Brain microvascular endothelial cell (primary cell): ENCODE results near the gene RIC8A.
A peak's percentile ranks its signal among the peaks of the same experiment; 100 is the strongest.

Source experiments
- DNase-seq: peaks from one replicate; pipeline ENCODE4 v3.0.0-alpha.2; 2020
- H3K27ac ChIP-seq: fragments of 250-450 bp; sonication (Bioruptor Pico); 2 replicates; pipeline ENCODE4 v1.5.1; 2020; ENCODE audit warnings: mild to moderate bottlenecking, moderate library complexity
- H3K27me3 ChIP-seq: fragments of 250-450 bp; sonication (Bioruptor Pico); replicated peaks from 2 replicates; pipeline ENCODE4 v1.5.1; 2020; ENCODE audit warnings: mild to moderate bottlenecking
- H3K36me3 ChIP-seq: fragments of 250-450 bp; sonication (Bioruptor Pico); replicated peaks from 2 replicates; pipeline ENCODE4 v1.5.1; 2020; ENCODE audit warnings: mild to moderate bottlenecking
- H3K4me3 ChIP-seq: 2 replicates; pipeline ENCODE4 v1.5.1; 2011; ENCODE audit warnings: low read depth, mild to moderate bottlenecking, control low read depth, low read length, moderate library complexity
- in situ Hi-C: cut with HindIII; loops from 2 replicates; pipeline ENCODE4 v1.10.0; 2017; ENCODE audit warnings: low sequenced_read_pairs, low pct_ligation_motif_present
- TF ChIP-seq, protein P1 (sequence below): IDR thresholded peaks from 2 replicates; pipeline ENCODE4 v1.5.1; 2011; ENCODE audit warnings: low read depth, mild to moderate bottlenecking, moderate library complexity, low read length, control low read depth, inconsistent platforms; ENCODE audit errors: missing control alignments

RIC8A gene

DNA sequence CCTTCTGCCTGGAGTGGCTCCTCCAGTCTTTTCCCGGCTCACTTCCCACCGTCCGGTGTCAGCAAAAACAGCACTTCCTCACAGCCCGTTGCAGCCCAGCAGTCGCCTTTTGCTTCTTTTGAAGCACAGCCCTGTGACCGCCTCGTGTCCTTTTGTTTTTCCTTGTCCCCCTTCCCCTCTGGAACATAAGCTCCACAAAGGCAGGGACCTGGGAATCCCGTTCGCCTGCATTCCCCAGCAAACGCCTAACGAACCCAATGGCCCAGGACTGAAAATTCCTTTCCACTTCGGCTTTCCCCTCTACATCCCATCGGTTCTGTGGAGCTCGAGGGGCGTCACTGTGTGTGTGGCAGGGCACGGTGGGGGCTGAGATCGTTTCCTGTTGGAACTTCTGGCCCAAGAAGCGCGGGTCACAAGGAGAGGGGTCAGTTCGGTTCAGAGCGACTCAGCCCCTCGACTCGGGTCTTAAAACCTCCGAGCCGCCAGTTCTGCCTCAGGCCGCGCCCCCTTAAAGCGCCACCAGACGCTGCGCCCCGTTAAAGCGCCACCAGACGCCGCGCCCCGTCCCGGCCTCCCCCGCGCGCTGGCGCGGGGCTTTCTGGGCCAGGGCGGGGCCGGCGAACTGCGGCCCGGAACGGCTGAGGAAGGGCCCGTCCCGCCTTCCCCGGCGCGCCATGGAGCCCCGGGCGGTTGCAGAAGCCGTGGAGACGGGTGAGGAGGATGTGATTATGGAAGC lies 841 bp downstream of the RIC8A start:
- peak overlapping the region; percentile 92 for H3K4me3 ChIP-seq
- in situ Hi-C loops, result no loop called here
- H3K27me3 ChIP-seq, result no peaks in the 10 kb centered on the region
- H3K36me3 ChIP-seq, result peaks cover 60% of the 10 kb centered on the region
- peak overlapping the region; percentile 97 for H3K27ac ChIP-seq
- TF ChIP-seq, protein P1, sequence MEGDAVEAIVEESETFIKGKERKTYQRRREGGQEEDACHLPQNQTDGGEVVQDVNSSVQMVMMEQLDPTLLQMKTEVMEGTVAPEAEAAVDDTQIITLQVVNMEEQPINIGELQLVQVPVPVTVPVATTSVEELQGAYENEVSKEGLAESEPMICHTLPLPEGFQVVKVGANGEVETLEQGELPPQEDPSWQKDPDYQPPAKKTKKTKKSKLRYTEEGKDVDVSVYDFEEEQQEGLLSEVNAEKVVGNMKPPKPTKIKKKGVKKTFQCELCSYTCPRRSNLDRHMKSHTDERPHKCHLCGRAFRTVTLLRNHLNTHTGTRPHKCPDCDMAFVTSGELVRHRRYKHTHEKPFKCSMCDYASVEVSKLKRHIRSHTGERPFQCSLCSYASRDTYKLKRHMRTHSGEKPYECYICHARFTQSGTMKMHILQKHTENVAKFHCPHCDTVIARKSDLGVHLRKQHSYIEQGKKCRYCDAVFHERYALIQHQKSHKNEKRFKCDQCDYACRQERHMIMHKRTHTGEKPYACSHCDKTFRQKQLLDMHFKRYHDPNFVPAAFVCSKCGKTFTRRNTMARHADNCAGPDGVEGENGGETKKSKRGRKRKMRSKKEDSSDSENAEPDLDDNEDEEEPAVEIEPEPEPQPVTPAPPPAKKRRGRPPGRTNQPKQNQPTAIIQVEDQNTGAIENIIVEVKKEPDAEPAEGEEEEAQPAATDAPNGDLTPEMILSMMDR, result no peak
- peak; percentile 56 for DNase-seq

DNA sequence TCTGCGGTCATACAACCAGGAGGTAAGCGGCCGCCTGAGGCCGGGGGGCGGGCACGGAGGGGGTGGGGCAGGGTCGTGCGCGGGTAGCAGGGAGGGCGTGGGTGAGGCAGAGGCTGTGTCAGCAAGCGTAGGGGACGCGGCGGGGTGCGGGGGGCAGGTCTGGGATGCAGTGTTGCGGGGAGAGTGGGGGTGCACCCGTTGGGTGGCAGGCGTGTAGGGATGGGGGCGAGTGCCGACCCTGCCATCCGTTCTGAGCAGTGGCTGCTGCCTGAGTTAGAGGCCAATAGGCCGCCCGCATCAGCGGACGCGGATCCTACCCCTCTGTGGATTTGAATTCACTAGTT lies 1.4 kb downstream of the RIC8A start:
- H3K27ac ChIP-seq, result peak overlapping the region; percentile 97
- in situ Hi-C loops, result no loop called here
- TF ChIP-seq, protein P1, result no peak
- no peaks in the 10 kb centered on the region for H3K27me3 ChIP-seq
- peak overlapping the region; percentile 92 for H3K4me3 ChIP-seq
- peaks cover 60% of the 10 kb centered on the region for H3K36me3 ChIP-seq
- DNase-seq, result no peak

DNA sequence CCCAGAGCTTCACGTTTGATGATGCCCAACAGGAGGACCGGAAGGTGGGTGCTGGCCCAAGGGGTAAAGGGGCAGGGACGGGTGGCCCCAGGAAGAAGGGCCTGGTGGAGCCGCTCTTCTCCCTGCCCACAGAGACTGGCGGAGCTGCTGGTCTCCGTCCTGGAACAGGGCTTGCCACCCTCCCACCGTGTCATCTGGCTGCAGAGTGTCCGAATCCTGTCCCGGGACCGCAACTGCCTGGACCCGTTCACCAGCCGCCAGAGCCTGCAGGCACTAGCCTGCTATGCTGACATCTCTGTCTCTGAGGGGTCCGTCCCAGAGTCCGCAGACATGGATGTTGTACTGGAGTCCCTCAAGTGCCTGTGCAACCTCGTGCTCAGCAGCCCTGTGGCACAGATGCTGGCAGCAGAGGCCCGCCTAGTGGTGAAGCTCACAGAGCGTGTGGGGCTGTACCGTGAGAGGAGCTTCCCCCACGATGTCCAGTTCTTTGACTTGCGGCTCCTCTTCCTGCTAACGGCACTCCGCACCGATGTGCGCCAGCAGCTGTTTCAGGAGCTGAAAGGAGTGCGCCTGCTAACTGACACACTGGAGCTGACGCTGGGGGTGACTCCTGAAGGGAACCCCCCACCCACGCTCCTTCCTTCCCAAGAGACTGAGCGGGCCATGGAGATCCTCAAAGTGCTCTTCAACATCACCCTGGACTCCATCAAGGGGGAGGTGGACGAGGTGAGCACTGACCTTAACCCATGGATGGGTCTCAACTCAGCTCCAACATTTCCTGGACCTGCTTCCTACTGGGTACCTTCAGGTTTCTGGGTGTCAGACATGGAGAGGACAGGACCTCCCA lies 2.0 kb downstream of the RIC8A start:
- H3K27me3 ChIP-seq, result no peaks in the 10 kb centered on the region
- TF ChIP-seq, protein P1, result peak; percentile 25
- H3K4me3 ChIP-seq, result peak overlapping the region; percentile 92
- H3K27ac ChIP-seq, result peak overlapping the region; percentile 97
- in situ Hi-C loops, result no loop called here
- peaks cover 60% of the 10 kb centered on the region for H3K36me3 ChIP-seq
- no peak for DNase-seq

DNA sequence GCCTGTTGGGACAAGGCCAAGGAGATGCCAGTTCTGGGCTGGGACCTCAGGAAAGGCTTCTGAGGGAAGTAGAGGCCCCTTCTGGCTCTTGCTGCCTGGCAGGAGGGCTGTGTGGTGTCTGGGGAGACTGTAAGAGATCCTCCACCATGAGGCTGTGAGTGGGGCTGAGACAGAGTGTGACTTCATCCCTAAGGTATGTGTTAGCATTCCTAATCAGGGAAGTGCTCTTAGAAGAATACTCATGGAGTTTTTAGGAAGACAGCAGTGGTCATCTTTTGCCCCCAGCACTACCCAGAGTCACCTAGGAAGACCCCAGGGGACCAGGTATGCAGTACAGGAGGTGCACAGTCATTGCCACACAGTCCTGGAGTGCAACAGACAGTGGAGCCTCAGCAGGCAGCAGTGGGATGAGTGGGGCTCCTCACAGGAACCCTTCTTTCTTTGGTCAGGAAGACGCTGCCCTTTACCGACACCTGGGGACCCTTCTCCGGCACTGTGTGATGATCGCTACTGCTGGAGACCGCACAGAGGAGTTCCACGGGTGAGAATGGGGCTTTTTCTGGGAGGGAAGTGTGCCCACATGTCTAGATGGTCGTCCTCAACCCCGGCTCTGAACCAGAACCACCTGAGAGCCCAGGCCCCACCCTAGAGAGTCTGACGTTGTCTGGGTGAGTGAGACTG lies 2.8 kb downstream of the RIC8A start:
- peak overlapping the region; percentile 92 for H3K4me3 ChIP-seq
- peak; percentile 77 for DNase-seq
- H3K27ac ChIP-seq, result peak overlapping the region; percentile 97

DNA sequence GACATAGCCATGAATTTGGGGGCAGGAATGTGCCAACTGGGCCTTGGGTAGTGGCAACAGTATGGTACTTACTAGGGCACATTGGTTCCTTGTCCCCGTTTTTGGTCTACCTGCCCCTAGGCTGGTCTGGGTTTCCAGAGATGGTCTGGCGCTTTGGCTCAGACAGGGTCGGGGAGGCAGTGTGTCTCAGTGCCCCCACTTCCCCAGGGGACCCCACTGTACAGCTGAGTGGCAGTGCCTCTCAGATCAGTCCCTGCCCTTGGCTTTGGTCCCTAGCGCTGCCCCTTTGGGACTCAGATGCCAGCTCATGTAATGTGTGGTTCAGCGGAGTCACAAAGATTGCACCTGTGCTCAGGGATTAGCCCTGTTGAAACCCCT lies 3.3 kb downstream of the RIC8A start:
- Histone ChIP-seq H3K4me3 (no peak overlapping the region), H3K36me3 (peaks cover 62% of the 10 kb centered on the region), H3K27ac (peak overlapping the region; percentile 97), H3K27me3 (no peaks in the 10 kb centered on the region)
- TF ChIP-seq, protein P1, result no peak
- in situ Hi-C loops, result no loop called here
- no peak for DNase-seq

More for the DNA sequence above, 2.8 kb downstream of the RIC8A start:
- no peaks in the 10 kb centered on the region for H3K27me3 ChIP-seq
- TF ChIP-seq, protein P1, result no peak
- in situ Hi-C loops, result no loop called here
- peaks cover 61% of the 10 kb centered on the region for H3K36me3 ChIP-seq
